HepG2 (cell line): ENCODE measurements around the gene GNPAT. TPM values are rescaled to one million over a fixed set of nuclear protein-coding genes. Genes with fewer than 3 reads are reported as not detected.

Source experiments
- ATAC-seq: fragments of 200-7000 bp; cut with Tn5 transposase; 3 replicates; pipeline ENCODE4 v1.9.1; 2020; ENCODE audit warnings: mild to moderate bottlenecking, moderate library complexity
- BruUV-seq: library from RNA; stranded (reverse); fragments of 400-500 nt; replicated peaks from 2 replicates; lab custom pipeline; 2021; lab: Mats Ljungman, UMichigan
- CTCF ChIA-PET: fragments of 300-600 bp; formaldehyde crosslinking; extraction: SDS; loops from one replicate; lab custom pipeline; 2021; ENCODE audit warnings: low total read pairs, inconsistent platforms, low intra/inter-chr PET ratio; lab: Yijun Ruan, JAX
- POLR2A ChIA-PET: fragments of 350-600 bp; sonication (Branson Sonifier 250); formaldehyde crosslinking; loops from one replicate; lab custom pipeline; 2020; ENCODE audit warnings: antibody characterized with exemption, inconsistent platforms; lab: Yijun Ruan, JAX
- DNase-seq: peaks from one replicate; pipeline ENCODE4 v3.0.0-alpha.2; 2015; ENCODE audit warnings: low spot score
- FAIRE-seq: peaks from 3 replicates; lab custom pipeline; 2011; peaks lifted over from hg19 to GRCh38; lab: Jason Lieb, UNC
- H2AFZ ChIP-seq: one replicate; pipeline ENCODE4 v1.6.1; 2011; ENCODE audit warnings: low read length, inconsistent platforms
- H3K27ac ChIP-seq: fragments of 300-600 bp; 3 replicates; pipeline ENCODE4 v1.8.0; 2011; ENCODE audit warnings: mixed run types, mild to moderate bottlenecking, mixed read lengths, low read length, inconsistent platforms; ENCODE audit not compliant: insufficient read depth; ENCODE audit errors: extremely low read length
- H3K27me3 ChIP-seq, 2 experiments: fragments of 200-600 bp in 1 of 2; 2 replicates in 1 of 2; 3 replicates in 1 of 2; pipeline versions ENCODE4 v1.6.0 to v1.8.0; 2011; ENCODE audit warnings: low read length in 2 of 2, mild to moderate bottlenecking in 2 of 2, moderate library complexity in 2 of 2, inconsistent platforms in 1 of 2; ENCODE audit not compliant: insufficient read depth in 2 of 2, control insufficient read depth in 1 of 2
- H3K36me3 ChIP-seq, 2 experiments: fragments of 200-600 bp in 1 of 2; replicated peaks in 1 of 2; 2 replicates in 1 of 2; 3 replicates in 1 of 2; pipeline versions ENCODE4 v1.5.1 to v1.8.0; 2011; ENCODE audit warnings: low read length in 2 of 2, inconsistent platforms in 1 of 2; ENCODE audit not compliant: insufficient read depth in 2 of 2, control insufficient read depth in 1 of 2
- H3K4me1 ChIP-seq: 2 replicates; pipeline ENCODE4 v1.5.1; 2012; ENCODE audit warnings: low read length, inconsistent platforms; ENCODE audit not compliant: insufficient read depth
- H3K4me2 ChIP-seq: 2 replicates; pipeline ENCODE4 v1.6.0; 2011; ENCODE audit warnings: low read depth, low read length, inconsistent platforms
- H3K4me3 ChIP-seq, 3 experiments: fragments of 200-600 bp in 1 of 3; sonication (generic), shearing (Covaris generic) in 1 of 3; replicated peaks in 1 of 3; 2 replicates each; pipeline ENCODE4 v1.5.1; 2011 to 2016; ENCODE audit warnings: low read length in 3 of 3, inconsistent platforms in 2 of 3, low read depth in 2 of 3, mild to moderate bottlenecking in 2 of 3, control low read depth in 1 of 3, mixed read lengths in 1 of 3; ENCODE audit not compliant: insufficient read depth in 1 of 3
- H3K79me2 ChIP-seq: one replicate; pipeline ENCODE4 v1.6.1; 2011; ENCODE audit warnings: low read length, inconsistent platforms; ENCODE audit not compliant: insufficient read depth
- H3K9ac ChIP-seq: 2 replicates; pipeline ENCODE4 v1.6.0; 2011; ENCODE audit warnings: mild to moderate bottlenecking, low read depth, low read length, inconsistent platforms; ENCODE audit not compliant: insufficient read depth
- H3K9me3 ChIP-seq: 2 replicates; pipeline ENCODE4 v1.5.1; 2012; ENCODE audit warnings: mild to moderate bottlenecking, low read length
- H4K20me1 ChIP-seq: 2 replicates; pipeline ENCODE4 v1.6.0; 2011; ENCODE audit warnings: inconsistent platforms, mild to moderate bottlenecking, low read length, moderate library complexity; ENCODE audit not compliant: insufficient read depth
- BRD4 ChIP-seq: sonication (generic); formaldehyde crosslinking; IDR thresholded peaks from 2 replicates; pipeline ENCODE4 v1.4.0; 2020; ENCODE audit warnings: missing genetic modification reagents
- KAT8 ChIP-seq: IDR thresholded peaks from 2 replicates; pipeline ENCODE4 v1.6.1; 2016; ENCODE audit warnings: missing genetic modification reagents, missing compliant biosample characterization
- MLLT10 ChIP-seq: sonication (generic); formaldehyde crosslinking; IDR thresholded peaks from 2 replicates; pipeline ENCODE4 v1.4.0; 2020; ENCODE audit warnings: missing genetic modification reagents
- ZNF790 ChIP-seq: sonication (generic); formaldehyde crosslinking; IDR thresholded peaks from 2 replicates; pipeline ENCODE4 v1.8.0; 2022; ENCODE audit warnings: missing genetic modification reagents, mild to moderate bottlenecking, borderline replicate concordance
- WGBS: methylation state at CpG from one replicate; pipeline ENCODE4 v1.1.6; 2017; ENCODE audit warnings: low lambda C conversion rate; 5-methylcytosine and 5-hydroxymethylcytosine counted together
- in situ Hi-C: cut with HindIII; loops from 2 replicates; pipeline ENCODE4 v1.10.0; 2017; ENCODE audit warnings: low pct_unique_long_range_greater_than_20kb; ENCODE audit not compliant: extremely low pct_ligation_motif_present
- intact Hi-C: fragments of 100-400 bp; cut with micrococcal nuclease; formaldehyde crosslinking; loops from one replicate; pipeline ENCODE4 v1.10.0; 2022; ENCODE audit not compliant: unreplicated experiment
- polyA plus RNA-seq, 8 experiments: library from polyadenylated mRNA; depleted of rRNA in 3 of 8; stranded (reverse) in 7 of 8; unstranded in 1 of 8; fragments of >200 nt; fragmentation: Illumina TruSeq in 4 of 8; extraction: Trizol in 4 of 8; gene quantifications; 2 replicates each; pipeline versions ENCODE4 v1.2.1 to v1.2.3, GENCODE V29; 2011 to 2016; ENCODE audit warnings: low read depth in 4 of 8, missing spikeins in 1 of 8, mixed read lengths in 1 of 8; ENCODE audit not compliant: insufficient read depth in 1 of 8
- total RNA-seq, 5 experiments: library from RNA; depleted of rRNA; stranded (reverse); fragments of >200 nt; fragmentation: Illumina TruSeq; extraction: Trizol; gene quantifications; 2 replicates each; pipeline ENCODE4 v1.2.3, GENCODE V29; 2016; ENCODE audit warnings: low read depth in 1 of 5
- TF ChIP-seq, protein P1 (sequence below): sonication (generic); formaldehyde crosslinking; IDR thresholded peaks from 2 replicates; pipeline ENCODE4 v1.8.1; 2023; ENCODE audit warnings: missing genetic modification reagents, mild to moderate bottlenecking, borderline replicate concordance
- TF ChIP-seq, protein P2 (sequence below): sonication (generic); formaldehyde crosslinking; IDR thresholded peaks from 2 replicates; pipeline ENCODE4 v1.4.0; 2020; ENCODE audit warnings: missing genetic modification reagents, borderline replicate concordance
- TF ChIP-seq, protein P3 (sequence below): sonication (generic); formaldehyde crosslinking; IDR thresholded peaks from 2 replicates; pipeline ENCODE4 v1.4.0; 2020; ENCODE audit warnings: missing genetic modification reagents
- TF ChIP-seq, protein P4 (sequence below): sonication (generic); formaldehyde crosslinking; IDR thresholded peaks from 2 replicates; pipeline ENCODE4 v1.9.0; 2022; ENCODE audit warnings: missing genetic modification reagents, mild to moderate bottlenecking, borderline replicate concordance

The GNPAT gene
- total and polyA plus RNA-seq, 2 of the 13 experiments (the other 11 are each of a cell fraction or from before 2014, with no cell fraction given), result 58.3 to 114 TPM

DNA sequence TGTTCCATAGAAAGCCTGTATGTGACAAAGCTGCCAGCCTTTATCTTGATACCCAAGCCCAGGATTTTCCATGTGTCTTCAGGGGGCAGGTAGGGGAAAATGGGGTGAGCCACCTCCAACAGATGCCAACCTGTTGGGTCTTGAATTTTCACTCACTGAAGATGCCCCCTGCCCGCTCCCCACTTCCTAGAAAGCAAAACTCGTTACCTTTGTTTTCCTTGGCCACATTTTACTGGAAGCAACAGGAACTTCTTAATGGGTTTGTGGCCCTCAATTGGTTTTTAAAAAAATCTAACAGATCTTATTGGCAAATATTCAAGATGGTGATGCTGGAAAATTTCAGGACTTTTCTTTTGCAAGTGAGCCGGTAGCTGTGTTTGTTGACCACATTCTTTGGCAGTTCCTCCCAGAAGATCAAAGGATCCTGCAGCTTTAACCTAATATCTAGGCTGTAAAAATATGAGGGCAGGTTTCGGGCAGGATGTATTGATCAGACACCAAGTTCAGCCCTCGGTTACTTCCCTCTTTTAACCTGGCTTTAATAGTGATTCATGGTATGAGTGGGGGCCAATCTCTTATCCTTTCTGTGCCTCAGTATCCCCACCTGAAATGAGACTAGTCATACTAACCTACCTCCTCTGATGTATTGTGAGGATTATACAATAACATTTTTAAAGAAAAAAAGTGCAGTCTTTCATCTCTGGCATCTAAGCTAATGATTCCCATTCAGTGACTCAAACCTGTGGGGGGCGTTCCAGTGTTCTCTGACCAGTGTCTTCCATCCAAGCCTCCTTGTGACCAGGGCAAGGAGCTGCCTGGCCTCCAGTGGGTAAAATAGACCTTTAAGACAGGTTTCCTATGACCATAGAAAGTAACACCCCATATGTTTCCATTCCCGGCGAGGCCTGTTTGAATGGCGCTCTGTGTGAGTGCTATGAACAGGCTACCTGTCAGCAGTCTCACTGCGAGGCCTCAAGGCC is 21.3 kb upstream of the GNPAT start (continued):
- TF ChIP-seq, protein P1, sequence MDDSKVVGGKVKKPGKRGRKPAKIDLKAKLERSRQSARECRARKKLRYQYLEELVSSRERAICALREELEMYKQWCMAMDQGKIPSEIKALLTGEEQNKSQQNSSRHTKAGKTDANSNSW (CRISPR knock-in tag), result no peak
- TF ChIP-seq, protein P2, sequence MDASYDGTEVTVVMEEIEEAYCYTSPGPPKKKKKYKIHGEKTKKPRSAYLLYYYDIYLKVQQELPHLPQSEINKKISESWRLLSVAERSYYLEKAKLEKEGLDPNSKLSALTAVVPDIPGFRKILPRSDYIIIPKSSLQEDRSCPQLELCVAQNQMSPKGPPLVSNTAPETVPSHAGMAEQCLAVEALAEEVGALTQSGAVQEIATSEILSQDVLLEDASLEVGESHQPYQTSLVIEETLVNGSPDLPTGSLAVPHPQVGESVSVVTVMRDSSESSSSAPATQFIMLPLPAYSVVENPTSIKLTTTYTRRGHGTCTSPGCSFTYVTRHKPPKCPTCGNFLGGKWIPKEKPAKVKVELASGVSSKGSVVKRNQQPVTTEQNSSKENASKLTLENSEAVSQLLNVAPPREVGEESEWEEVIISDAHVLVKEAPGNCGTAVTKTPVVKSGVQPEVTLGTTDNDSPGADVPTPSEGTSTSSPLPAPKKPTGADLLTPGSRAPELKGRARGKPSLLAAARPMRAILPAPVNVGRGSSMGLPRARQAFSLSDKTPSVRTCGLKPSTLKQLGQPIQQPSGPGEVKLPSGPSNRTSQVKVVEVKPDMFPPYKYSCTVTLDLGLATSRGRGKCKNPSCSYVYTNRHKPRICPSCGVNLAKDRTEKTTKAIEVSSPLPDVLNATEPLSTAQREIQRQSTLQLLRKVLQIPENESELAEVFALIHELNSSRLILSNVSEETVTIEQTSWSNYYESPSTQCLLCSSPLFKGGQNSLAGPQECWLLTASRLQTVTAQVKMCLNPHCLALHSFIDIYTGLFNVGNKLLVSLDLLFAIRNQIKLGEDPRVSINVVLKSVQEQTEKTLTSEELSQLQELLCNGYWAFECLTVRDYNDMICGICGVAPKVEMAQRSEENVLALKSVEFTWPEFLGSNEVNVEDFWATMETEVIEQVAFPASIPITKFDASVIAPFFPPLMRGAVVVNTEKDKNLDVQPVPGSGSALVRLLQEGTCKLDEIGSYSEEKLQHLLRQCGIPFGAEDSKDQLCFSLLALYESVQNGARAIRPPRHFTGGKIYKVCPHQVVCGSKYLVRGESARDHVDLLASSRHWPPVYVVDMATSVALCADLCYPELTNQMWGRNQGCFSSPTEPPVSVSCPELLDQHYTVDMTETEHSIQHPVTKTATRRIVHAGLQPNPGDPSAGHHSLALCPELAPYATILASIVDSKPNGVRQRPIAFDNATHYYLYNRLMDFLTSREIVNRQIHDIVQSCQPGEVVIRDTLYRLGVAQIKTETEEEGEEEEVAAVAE, result no peak

DNA sequence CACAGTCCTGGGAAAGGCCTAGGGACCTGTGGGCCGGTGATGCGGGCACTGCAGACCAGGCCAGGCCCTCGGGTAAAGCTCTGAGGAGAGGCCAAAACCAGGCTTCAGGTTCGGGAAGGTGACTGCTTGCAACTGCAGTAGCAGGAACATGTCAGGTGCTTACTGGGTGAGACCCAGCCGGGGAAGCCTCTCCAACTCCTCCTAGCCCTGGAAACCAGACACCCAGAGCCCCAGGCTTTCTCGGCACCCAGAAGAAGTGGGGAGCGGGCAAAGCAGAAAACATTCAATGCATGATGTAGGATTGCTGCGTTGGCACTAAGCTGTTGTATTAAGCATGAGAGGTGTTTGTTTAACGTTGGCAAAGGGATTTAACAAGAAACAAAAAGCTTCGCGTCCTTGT is 20.2 kb upstream of the GNPAT start:
- POLR2A ChIA-PET, result interaction anchor here (3.1 kb wide), 1 partner anchor 14 kb away, joined by 47 read pairs; no protein-coding TSS in a partner anchor
- Histone ChIP-seq H3K9ac (no peak overlapping the region), H3K79me2 (no peaks in the 10 kb centered on the region), H3K27me3 (no peaks in the 10 kb centered on the region), H3K27ac (peak overlapping the region; percentile 59), H2AFZ (no peak overlapping the region), H3K4me2 (no peak overlapping the region), H3K4me3 (no peak overlapping the region), H3K4me1 (peaks cover 59% of the 10 kb centered on the region), H3K9me3 (no peaks in the 10 kb centered on the region), H4K20me1 (no peaks in the 10 kb centered on the region), H3K36me3 (peaks cover 3 to 19% of the 10 kb centered on the region in 2 experiments; a peak in 4 of 5 replicates)
- CTCF ChIA-PET, result no interaction called here
- 98% methylated on average over 11 of the region's 11 CpGs for WGBS
- no TSS peak for BruUV-seq
- FAIRE-seq (no peak), DNase-seq (no peak), ATAC-seq (no peak; the same call in 2 of the 3 replicates)
- in situ Hi-C loops (loop anchor here (25.0 kb wide), 2 partner anchors 434 to 584 kb away; partner anchors contain the start of gene COG2), intact Hi-C loops (no loop called here)
- no peak for TF ChIP-seq KAT8
- no peak for TF ChIP-seq ZNF790 (CRISPR knock-in tag)
- TF ChIP-seq, protein P3, sequence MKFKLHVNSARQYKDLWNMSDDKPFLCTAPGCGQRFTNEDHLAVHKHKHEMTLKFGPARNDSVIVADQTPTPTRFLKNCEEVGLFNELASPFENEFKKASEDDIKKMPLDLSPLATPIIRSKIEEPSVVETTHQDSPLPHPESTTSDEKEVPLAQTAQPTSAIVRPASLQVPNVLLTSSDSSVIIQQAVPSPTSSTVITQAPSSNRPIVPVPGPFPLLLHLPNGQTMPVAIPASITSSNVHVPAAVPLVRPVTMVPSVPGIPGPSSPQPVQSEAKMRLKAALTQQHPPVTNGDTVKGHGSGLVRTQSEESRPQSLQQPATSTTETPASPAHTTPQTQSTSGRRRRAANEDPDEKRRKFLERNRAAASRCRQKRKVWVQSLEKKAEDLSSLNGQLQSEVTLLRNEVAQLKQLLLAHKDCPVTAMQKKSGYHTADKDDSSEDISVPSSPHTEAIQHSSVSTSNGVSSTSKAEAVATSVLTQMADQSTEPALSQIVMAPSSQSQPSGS (CRISPR knock-in tag), result no peak
- TF ChIP-seq, protein P4, sequence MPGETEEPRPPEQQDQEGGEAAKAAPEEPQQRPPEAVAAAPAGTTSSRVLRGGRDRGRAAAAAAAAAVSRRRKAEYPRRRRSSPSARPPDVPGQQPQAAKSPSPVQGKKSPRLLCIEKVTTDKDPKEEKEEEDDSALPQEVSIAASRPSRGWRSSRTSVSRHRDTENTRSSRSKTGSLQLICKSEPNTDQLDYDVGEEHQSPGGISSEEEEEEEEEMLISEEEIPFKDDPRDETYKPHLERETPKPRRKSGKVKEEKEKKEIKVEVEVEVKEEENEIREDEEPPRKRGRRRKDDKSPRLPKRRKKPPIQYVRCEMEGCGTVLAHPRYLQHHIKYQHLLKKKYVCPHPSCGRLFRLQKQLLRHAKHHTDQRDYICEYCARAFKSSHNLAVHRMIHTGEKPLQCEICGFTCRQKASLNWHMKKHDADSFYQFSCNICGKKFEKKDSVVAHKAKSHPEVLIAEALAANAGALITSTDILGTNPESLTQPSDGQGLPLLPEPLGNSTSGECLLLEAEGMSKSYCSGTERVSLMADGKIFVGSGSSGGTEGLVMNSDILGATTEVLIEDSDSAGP, result 0 out of 2 replicates have a peak, but pooled peaks have one; percentile 1
- no peak for TF ChIP-seq MLLT10
- no peak for TF ChIP-seq BRD4
